NCI-H748 (cell line): ENCODE measurements around the gene VIPR1.
A peak's percentile ranks its signal among the peaks of the same experiment; 100 is the strongest.

ENCODE experiments used
- DNase-seq: peaks from one replicate; lab custom pipeline; 2025; ENCODE audit not compliant: unreplicated experiment; lab: John Stamatoyannopoulos, UW

VIPR1 gene

GRCh38 chr3:42493126-42493797 lies 9.2 kb upstream of the VIPR1 start:
- no peak for DNase-seq

GRCh38 chr3:42493798-42494151 lies 8.7 kb upstream of the VIPR1 start:
- no peak for DNase-seq

GRCh38 chr3:42495393-42495792 lies 7.0 kb upstream of the VIPR1 start:
- no peak for DNase-seq

GRCh38 chr3:42497009-42497731 lies 5.3 kb upstream of the VIPR1 start:
- DNase-seq, result no peak

- DNase-seq, result no peak
Measured at GRCh38 chr3:42498034-42498433, 4.4 kb upstream of the VIPR1 start.

- no peak for DNase-seq
Measured at GRCh38 chr3:42498791-42499477, 3.5 kb upstream of the VIPR1 start.

- no peak for DNase-seq
Measured at GRCh38 chr3:42499478-42499871, 3.0 kb upstream of the VIPR1 start.

- no peak for DNase-seq
Measured at GRCh38 chr3:42500091-42500490, 2.4 kb upstream of the VIPR1 start.

- no peak for DNase-seq
Measured at GRCh38 chr3:42500909-42501308, 1.5 kb upstream of the VIPR1 start.

- DNase-seq, result peak; percentile 14
Measured at GRCh38 chr3:42501321-42501680, 1.1 kb upstream of the VIPR1 start.

- peak; percentile 79 for DNase-seq
Measured at GRCh38 chr3:42501681-42502428, 588 bp upstream of the VIPR1 start.

GRCh38 chr3:42503251-42503924 lies 945 bp downstream of the VIPR1 start:
- DNase-seq, result no peak

GRCh38 chr3:42503957-42504333 lies 1.5 kb downstream of the VIPR1 start:
- no peak for DNase-seq

- DNase-seq, result no peak
Measured at GRCh38 chr3:42504334-42505127, 2.1 kb downstream of the VIPR1 start.

GRCh38 chr3:42505128-42505848 lies 2.8 kb downstream of the VIPR1 start:
- no peak for DNase-seq

GRCh38 chr3:42505849-42506410 lies 3.5 kb downstream of the VIPR1 start:
- no peak for DNase-seq

- no peak for DNase-seq
Measured at GRCh38 chr3:42507252-42507651, 4.8 kb downstream of the VIPR1 start.

- no peak for DNase-seq
Measured at GRCh38 chr3:42507761-42508335, 5.4 kb downstream of the VIPR1 start.

- DNase-seq, result no peak
Measured at GRCh38 chr3:42508562-42508961, 6.1 kb downstream of the VIPR1 start.
